GM19035 (cell line): ENCODE results near the gene GPATCH2.
"Not testable (repeated sequence)": the region's sequence is repeated elsewhere in the genome, so short reads cannot be mapped to it uniquely, and the experiment has no call there.

Experiments used
- ATAC-seq: cut with Tn5 transposase; IDR thresholded peaks from one replicate; pipeline ENCODE4 v1.9.1; 2021; ENCODE audit not compliant: unreplicated experiment

GPATCH2 gene

GRCh38 chr1:217584286-217584811, 46.5 kb downstream of the GPATCH2 start:
- ATAC-seq, result not testable (repeated sequence)

- ATAC-seq, result no peak
These were observed 53.6 kb downstream of the GPATCH2 start for GRCh38 chr1:217577336-217577735.

GRCh38 chr1:217574265-217574949, 56.5 kb downstream of the GPATCH2 start:
- no peak for ATAC-seq

GRCh38 chr1:217569021-217569420, 61.9 kb downstream of the GPATCH2 start:
- no peak for ATAC-seq

- ATAC-seq, result no peak
These were observed 62.7 kb downstream of the GPATCH2 start for GRCh38 chr1:217568200-217568599.

GRCh38 chr1:217564833-217565232, 66.1 kb downstream of the GPATCH2 start:
- no peak for ATAC-seq

GRCh38 chr1:217564207-217564606, 66.7 kb downstream of the GPATCH2 start:
- ATAC-seq, result no peak

GRCh38 chr1:217563179-217563578, 67.7 kb downstream of the GPATCH2 start:
- no peak for ATAC-seq

- ATAC-seq, result no peak
These were observed 68.5 kb downstream of the GPATCH2 start for GRCh38 chr1:217562229-217562878.

- no peak for ATAC-seq
These were observed 69.4 kb downstream of the GPATCH2 start for GRCh38 chr1:217561446-217561845.

GRCh38 chr1:217554849-217555248, 76.0 kb downstream of the GPATCH2 start:
- no peak for ATAC-seq

- no peak for ATAC-seq
These were observed 76.9 kb downstream of the GPATCH2 start for GRCh38 chr1:217553949-217554509.

GRCh38 chr1:217552339-217552951, 78.4 kb downstream of the GPATCH2 start:
- no peak for ATAC-seq

- ATAC-seq, result no peak
These were observed 88.1 kb downstream of the GPATCH2 start for GRCh38 chr1:217542837-217543236.

- ATAC-seq, result no peak
These were observed 88.6 kb downstream of the GPATCH2 start for GRCh38 chr1:217542136-217542777.

- no peak for ATAC-seq
These were observed 90.6 kb downstream of the GPATCH2 start for GRCh38 chr1:217540321-217540720.

GRCh38 chr1:217539510-217539909, 91.4 kb downstream of the GPATCH2 start:
- no peak for ATAC-seq

- no peak for ATAC-seq
These were observed 95.1 kb downstream of the GPATCH2 start for GRCh38 chr1:217535601-217536377.

GRCh38 chr1:217534566-217534965, 96.3 kb downstream of the GPATCH2 start:
- no peak for ATAC-seq

- ATAC-seq, result no peak
These were observed 102.6 kb downstream of the GPATCH2 start for GRCh38 chr1:217528271-217528670.
